Prostate gland (tissue), 2 donors: ENCODE measurements around the gene TMEM263.

Source experiments
- CTCF ChIP-seq, 4 experiments: fragments of 200-600 bp in 2 of 4; fragments of 450-650 bp in 2 of 4; sonication (generic) in 2 of 4; IDR thresholded peaks; 1 replicate in 3 of 4; 2 replicates in 1 of 4; pipeline ENCODE4 v1.5.1; 2016 to 2019; ENCODE audit warnings: antibody characterized with exemption in 4 of 4, mild to moderate bottlenecking in 2 of 4, moderate library complexity in 2 of 4
- POLR2A ChIP-seq: fragments of 450-650 bp; IDR thresholded peaks from one replicate; pipeline ENCODE4 v1.6.1; 2016; ENCODE audit warnings: antibody characterized with exemption, mild to moderate bottlenecking

- TF ChIP-seq POLR2A (no peak), CTCF (IDR thresholded peaks at IDR 0.05) (no peak)
These were observed 20.4 kb downstream of the TMEM263 start for GRCh38 chr12:106975993-106976658.
